H1 (cell line): ENCODE measurements around the gene SYNCRIP. TPM values are rescaled to one million over a fixed set of nuclear protein-coding genes. Genes with fewer than 3 reads are reported as not detected.

ENCODE experiments used
- BACH1 ChIP-seq: IDR thresholded peaks from 2 replicates; pipeline ENCODE4 v1.6.1; 2012; ENCODE audit warnings: low read length, improper control_type of control experiment
- EGR1 ChIP-seq: IDR thresholded peaks from 2 replicates; pipeline ENCODE4 v1.6.1; 2011; ENCODE audit warnings: low read depth, low read length, borderline replicate concordance
- GTF2F1 ChIP-seq: IDR thresholded peaks from 2 replicates; pipeline ENCODE4 v1.6.1; 2012; ENCODE audit warnings: low read depth, low read length, improper control_type of control experiment, borderline replicate concordance
- JUND ChIP-seq: IDR thresholded peaks from 2 replicates; pipeline ENCODE4 v1.6.1; 2011; ENCODE audit warnings: mild to moderate bottlenecking, improper control_type of control experiment, low read length
- RNF2 ChIP-seq: fragments of 200-900, 300-1000 bp; sonication (generic); IDR thresholded peaks from 2 replicates; pipeline ENCODE4 v1.7.1; 2016; ENCODE audit warnings: borderline replicate concordance, low read depth, mild to moderate bottlenecking, antibody characterized with exemption, low read length; ENCODE audit not compliant: poor library complexity, severe bottlenecking; ENCODE audit errors: missing control alignments
- polyA plus RNA-seq, 7 experiments: library from polyadenylated mRNA; depleted of rRNA in 3 of 7; stranded (reverse) in 5 of 7; unstranded in 2 of 7; fragments of >200 nt in 5 of 7; fragments of 200-250 nt in 2 of 7; gene quantifications; 1 replicate in 5 of 7; 2 replicates in 1 of 7; 4 replicates in 1 of 7; pipeline versions ENCODE4 v1.2.1 to v1.2.3, GENCODE V29; 2011 to 2013; ENCODE audit warnings: missing spikeins in 2 of 7, mixed read lengths in 2 of 7
- total RNA-seq: library from RNA; stranded (reverse); fragmentation: NEBNext Ultra II Directional; extraction: Animal tissue kit (Norgen Biotek cat#: 25700); gene quantifications from 2 replicates; pipeline ENCODE4 v1.2.1, GENCODE V29; 2021

The SYNCRIP gene
- total and polyA plus RNA-seq, 2 of the 8 experiments (the other 6 are each of a cell fraction or from before 2014, with no cell fraction given), result 16.8 to 219 TPM

DNA sequence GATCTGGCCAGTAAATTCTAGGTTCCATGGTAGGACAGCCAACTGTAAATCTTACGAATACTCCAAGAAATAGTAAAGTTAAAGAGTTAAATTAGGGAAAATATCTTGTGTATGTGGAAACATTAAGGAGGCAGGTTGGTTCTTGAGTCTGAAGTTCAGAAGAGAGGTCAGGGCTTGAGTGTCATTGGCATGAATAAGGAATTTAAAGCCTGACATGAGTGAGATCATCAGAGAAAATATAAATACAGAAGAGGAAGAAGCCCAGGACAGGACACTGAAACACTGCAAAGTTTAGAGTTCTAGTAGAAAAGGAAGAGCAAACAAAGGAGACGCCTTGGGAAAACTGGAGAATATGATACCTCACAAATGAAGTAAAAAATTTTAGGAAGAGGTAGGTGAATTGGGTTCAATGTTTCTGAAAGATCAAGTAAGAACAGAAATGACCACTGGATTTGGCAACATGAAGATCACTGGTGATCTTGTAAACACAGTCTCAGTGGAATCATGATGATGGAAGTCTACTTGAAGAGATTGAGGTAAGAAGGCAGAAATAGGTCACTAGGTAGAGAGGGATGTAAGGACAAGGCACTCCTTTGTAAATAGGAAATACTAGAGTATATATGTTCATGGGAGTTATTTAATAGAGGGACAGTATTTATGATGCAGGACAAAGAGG lies 41.6 kb upstream of the SYNCRIP start (continued):
- TF ChIP-seq GTF2F1 (no peak), EGR1 (no peak), RNF2 (no peak), BACH1 (no peak), JUND (no peak)
